GM18868 (cell line): ENCODE measurements around the gene ZNF286A.
"Not testable (repeated sequence)": the region's sequence is repeated elsewhere in the genome, so short reads cannot be mapped to it uniquely, and the experiment has no call there.

Experiments
- ATAC-seq: cut with Tn5 transposase; IDR thresholded peaks from one replicate; pipeline ENCODE4 v1.9.1; 2021; ENCODE audit warnings: mild to moderate bottlenecking, moderate library complexity; ENCODE audit not compliant: unreplicated experiment

The ZNF286A gene

DNA sequence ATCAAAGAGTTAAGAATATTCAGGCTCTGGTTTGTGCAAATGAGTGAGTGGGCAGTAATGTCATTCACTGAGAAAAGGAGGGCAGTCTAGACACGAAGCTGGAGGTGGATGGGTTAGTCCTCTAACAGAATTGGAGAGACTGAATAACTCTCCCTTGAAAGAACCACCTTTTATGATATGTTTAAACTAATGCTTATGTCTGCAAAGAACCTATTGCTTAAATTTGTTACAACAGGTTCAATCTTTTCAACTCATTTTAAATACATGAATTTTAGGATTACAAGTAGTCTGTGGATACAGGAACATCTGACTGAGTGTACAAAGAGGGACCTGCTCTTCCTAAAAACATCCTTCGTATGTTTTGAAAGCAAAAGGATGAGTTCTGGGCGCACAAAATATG, 585 bp upstream of the ZNF286A start:
- peak; percentile 4 for ATAC-seq

DNA sequence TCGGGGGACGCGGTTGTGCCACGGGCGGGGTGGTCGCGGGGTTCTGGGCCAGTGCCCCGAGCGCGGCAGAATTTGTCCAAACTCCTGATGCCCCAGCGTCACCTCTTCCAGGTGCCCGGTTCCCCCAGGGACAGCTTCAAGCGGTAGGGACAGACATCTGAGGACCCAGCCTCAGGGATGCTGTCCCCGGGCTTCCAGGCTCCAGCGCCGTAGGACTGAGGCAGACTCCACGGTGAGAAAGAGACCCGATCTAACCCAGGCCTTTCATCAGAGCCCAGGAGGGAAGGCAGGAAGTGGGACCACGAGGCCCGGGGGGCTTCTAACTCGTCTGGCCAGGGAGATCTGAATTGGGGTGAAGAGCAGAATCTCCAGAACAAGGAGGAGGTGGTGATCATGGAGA, 385 bp downstream of the ZNF286A start:
- peak; percentile 1 for ATAC-seq

DNA sequence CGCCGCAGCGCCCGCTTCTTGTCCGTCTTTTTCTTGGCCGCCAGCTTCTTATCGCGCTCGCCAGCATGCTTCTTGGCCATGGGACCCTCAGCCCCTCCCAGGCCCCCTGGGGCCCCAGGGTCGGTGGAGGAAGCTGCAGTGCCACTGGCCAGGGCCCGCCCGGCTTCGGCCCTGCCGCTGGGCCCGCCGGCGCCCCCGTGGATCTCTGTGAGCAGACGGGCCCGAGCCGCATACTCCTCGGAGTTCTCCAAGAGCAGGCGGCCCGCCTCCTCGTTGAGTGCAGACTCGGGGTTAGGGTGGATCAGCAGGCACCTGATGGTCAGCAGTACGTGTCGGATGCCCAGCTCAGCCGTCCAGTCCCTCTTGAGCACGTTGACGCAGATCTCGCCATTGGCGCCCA, 4.7 kb downstream of the ZNF286A start:
- not testable (repeated sequence) for ATAC-seq

DNA sequence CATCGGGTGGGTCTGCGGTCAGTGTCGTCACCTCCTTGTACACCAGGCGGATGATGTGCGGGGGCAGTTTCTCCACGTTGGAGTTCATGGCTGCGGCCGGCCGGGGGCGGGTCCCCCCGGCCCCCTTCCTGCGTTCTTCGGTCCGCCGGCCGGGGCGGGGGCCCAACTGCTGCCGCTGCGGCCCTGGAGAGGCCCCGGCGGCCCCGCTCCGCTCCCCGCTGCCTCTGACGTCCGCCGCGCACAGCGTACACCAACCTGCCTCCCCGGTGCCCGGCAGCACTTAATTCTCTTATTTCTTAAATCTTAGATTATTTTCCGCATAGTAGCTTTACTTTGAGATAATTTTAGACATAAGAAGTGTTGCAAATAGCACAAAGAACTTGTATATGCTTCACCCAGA, 5.3 kb downstream of the ZNF286A start:
- not testable (repeated sequence) for ATAC-seq

DNA sequence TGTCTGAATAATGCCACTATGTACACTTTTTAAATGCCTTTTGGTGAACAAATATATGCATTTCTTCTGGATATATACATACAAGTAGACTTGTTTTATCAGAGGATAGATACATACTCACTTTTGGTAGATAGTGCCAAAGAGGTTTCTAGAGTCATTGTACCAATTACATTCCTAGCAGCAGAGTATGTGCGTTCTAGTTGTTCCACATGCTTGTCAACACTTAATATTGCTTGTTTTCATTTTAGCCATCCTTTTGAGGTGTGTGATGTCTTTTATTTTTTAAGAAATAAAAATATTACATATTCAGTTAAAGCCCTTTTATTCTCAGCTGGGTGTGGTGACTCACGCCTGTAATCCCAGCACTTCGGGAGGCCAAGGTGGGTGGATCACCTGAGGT, 9.3 kb downstream of the ZNF286A start:
- ATAC-seq, result not testable (repeated sequence)

DNA sequence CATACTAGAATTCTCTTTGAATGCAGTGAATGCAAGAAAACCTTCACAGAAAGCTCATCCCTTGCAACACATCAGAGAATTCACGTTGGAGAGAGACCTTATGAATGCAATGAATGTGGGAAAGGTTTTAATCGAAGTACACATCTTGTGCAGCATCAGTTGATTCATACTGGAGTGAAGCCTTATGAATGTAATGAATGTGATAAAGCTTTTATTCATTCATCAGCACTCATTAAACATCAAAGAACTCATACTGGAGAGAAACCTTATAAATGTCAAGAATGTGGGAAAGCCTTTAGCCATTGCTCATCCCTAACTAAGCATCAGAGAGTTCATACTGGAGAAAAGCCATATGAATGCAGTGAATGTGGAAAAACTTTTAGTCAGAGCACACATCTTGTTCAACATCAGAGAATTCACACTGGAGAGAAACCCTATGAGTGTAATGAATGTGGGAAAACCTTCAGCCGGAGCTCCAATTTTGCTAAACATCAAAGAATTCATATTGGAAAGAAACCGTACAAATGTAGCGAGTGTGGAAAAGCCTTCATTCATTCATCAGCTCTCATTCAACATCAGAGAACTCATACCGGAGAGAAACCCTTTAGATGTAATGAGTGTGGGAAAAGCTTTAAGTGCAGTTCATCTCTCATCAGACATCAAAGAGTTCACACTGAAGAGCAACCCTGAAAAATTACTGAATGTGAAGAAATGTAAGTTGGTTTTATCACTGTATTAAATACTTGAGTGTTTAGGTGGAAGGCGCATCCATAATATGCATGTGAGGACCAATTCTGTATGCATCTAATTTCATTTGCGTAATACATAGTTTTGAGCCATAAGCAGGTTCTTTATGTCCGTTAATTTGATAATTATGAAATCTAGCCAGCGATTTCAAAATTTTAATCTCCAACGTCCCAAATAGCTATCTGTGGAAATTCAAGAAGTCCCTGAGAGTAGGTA, 17.3 kb downstream of the ZNF286A start:
- not testable (repeated sequence) for ATAC-seq

DNA sequence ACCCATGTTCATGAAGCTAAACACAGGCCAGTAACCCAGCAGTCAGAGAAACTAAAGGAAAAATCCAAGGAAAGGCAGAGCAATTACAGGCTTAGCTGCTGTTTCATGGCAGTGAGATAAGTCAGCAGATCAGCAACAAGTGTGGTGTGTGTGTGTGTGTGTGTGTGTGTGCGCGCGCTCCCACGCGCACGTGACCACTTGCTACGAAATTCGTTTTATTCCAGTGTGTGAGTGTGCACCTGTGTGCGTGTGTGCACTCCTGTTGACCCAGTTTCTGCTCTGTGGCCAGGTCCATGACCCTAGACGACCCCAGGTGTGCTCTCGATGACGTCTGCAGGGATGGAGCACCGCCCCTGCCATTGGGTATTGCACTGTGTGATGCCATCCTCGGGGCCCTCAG, 31.0 kb downstream of the ZNF286A start:
- ATAC-seq, result not testable (repeated sequence)

DNA sequence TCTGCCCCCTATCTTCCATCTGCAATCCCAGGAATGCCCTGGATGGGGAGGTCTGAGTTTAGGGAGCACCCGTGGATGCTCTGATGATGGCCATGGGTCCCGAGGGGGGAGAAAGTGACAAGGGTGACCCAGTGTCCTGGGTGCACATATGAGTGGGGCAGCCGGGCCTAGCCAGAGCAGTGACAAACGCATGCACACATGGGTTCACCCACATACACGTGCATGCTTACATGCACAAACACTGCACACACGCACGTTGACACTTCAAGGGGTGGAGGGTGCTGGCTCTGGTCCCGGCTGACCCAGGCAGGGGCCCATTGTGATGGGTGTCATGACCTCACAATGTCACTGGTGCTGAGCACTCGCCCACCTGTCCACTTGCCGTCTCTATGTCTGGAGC, 32.3 kb downstream of the ZNF286A start, which contains the start of gene TBC1D26:
TBC1D26 (plus strand) TSS at position 384 of the 400 bp plus-strand sequence. CDS start 3,066 bp downstream, outside the sequence.
- not testable (repeated sequence) for ATAC-seq

DNA sequence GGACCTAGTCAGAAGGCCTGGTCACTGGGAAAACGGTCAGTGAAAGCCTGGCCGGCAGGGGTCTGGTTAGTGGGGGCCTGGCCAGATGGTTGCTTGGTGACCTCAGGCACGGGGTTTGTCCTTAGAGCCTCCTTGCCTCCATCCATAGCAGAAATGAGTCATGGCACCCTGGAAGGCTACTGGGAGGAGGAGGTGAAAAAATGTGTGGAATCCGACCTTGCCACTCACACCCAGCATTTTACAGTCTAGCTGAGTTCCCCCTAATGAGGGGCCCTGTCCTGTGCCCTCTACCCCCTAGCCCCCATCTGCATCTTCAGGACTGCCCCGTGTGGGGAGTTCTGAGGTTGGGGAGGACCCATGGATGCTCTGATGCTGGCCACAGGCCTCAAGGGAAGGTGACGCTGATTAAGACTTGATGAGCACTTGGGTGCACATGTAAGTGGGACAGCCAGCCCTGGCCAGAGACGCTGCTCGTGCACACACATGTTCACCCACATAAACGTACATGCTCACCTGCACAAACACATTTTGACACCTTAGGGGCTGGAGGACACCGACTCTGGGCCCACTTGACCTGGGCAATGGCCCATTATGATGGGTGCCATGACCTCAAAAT, 33.7 kb downstream of the ZNF286A start:
- ATAC-seq, result not testable (repeated sequence)

DNA sequence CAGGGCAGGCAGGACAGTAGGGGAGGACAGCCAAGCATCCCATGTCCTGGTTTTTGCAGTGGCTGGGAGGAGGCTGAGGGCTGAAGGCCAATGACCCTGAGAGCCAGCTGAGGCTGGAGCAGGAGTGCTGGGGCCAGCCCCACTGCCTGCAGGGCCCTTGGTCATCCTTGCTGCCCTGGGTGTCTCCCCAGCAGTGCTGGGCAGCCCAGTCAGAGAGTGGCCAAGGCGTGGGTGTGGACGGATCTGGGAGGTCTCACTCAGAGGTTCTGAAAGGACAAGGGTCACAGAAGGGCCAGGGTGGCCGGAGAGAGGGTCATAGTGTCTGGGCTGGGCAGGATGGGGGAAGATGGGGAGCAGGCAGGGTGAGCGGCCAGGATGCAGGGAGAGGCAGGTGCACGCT, 37.0 kb downstream of the ZNF286A start:
- not testable (repeated sequence) for ATAC-seq

DNA sequence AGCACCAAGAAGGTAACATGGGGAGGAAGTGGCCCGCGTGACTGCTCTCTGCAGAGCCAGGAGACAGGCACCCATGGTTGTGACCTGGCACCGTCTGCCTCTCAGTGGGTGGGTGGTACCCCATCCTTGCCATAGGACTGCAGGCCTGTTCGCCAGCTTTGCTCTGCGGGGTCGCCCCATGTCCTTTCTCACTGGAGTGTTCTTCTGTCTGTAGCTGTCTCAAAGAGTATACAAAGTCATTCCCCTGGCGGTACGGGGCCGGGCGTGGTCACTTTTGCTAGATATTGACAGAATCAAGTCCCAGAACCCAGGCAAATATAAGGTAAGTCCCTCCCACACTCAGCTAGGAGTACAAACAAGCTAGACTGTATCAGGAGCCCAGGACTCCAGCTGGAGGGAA, 38.5 kb downstream of the ZNF286A start:
- no peak for ATAC-seq

DNA sequence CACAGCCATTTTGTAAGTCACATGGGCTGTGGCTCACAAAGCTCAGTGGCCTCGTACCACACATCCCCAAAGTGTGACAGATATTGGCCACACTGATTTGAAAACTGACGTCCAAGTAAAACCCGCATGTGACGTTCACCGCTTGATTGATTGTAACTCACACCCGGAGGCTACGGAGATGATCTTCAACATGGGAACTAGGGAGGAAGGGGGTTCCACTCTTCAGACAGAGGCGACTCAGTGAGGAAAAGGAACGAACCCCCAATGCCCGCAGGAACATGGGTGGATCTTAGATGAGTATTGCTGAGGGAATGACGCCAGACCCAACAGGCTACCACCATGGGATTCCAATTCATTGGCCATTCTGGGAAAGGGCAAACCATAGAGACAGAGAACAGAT, 39.7 kb downstream of the ZNF286A start:
- ATAC-seq, result not testable (repeated sequence)

DNA sequence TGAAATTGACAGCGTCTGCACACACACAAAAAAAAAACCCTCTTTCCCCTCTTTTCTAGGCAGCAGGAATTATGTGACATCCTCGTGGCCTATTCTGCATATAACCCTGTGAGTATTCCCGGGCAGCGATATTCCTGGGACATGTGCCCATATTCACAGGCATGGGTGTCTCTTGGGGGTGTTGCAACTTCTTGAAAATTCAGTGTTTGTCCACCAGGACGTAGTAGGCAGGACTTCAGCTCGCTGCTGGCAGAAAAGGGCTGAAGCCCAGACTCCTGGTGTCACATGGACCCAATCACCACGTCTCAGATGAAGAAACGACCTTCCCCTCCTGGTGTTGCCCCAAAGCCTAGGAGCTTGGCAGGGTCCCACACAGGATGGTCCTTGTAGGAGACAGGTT, 40.5 kb downstream of the ZNF286A start:
- ATAC-seq, result not testable (repeated sequence)

DNA sequence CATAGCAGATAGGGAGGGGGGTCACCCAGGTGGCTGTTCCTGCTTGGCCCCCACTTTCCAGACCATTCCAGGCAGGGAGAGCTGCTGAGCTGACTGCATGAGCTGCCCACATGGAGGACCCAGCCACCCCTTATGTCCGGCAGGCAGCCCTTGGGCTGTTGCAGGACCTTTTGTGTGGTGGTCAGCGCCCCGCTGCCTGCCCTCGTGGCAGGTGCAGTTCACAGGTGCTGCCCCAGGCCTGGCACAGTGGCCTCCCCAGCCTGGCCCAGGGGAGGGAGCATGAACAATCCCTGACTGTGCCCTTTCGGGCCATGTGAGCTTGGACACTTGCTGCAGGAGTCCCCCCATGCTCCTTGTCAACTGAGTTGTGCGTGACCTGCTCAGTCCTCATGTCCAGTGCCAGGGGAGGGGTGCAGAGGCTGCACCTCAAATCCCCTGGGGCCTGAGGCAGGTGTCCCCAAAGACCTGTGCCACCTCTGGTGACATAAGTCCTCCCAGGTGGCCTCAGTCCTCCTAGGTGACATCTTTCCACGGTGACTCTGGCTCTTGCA, 41.1 kb downstream of the ZNF286A start:
- no peak for ATAC-seq

DNA sequence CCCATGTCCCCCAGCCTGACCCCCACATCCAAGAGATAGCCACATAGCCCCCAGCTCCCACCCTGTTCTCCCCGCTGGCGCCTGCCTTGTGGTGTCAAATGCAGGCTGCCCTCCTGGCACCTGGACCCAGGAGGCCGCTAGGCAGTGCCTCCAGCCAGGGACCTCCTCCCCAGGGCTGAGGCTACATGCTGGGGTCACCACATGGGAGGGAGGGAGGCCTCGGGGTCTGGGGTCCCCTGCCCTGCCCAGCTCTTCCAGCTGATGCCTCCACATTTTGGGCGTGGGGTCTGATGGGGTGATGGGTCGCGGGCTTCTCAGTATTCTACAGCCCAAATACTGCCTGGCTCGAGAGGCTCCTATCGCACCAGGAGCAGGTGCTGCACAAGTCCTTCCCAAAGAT, 42.1 kb downstream of the ZNF286A start:
- no peak for ATAC-seq

DNA sequence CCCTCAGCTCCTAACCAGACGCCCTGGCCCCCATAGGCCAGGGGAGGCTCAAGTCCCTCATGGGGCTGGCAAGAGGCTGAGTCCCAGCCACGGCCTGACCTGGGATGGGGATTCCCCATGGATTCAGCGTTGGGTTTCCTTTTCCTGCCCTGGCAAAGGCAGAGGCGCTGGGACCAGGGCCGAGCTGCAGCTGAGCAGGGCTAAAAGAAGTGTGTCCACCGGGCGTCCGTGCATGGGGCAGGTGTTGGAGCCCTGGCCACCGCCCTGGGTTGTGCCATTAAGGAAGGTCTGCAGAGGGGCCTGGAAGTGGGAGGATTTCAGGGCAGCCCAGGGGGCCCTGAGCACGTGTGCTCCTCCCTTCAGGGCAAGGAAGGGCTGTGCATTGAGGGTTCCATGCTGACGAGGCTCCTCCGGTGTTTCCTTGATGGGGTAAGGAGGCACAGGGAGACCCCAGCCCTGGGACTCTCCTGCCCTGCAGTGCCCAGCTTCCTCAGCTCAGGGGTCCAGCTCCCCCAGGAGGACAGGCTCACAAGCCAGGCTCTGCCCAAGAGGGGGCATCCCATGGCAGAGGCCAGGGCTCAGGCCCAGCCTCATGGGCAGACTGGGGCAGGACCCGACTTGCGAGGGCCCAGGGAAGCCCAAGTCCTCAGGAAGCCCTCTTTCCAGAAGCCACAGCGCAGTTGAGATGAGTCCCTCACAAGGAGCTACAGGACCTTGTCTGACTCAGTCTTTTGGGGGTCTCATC, 42.7 kb downstream of the ZNF286A start:
- ATAC-seq, result no peak

DNA sequence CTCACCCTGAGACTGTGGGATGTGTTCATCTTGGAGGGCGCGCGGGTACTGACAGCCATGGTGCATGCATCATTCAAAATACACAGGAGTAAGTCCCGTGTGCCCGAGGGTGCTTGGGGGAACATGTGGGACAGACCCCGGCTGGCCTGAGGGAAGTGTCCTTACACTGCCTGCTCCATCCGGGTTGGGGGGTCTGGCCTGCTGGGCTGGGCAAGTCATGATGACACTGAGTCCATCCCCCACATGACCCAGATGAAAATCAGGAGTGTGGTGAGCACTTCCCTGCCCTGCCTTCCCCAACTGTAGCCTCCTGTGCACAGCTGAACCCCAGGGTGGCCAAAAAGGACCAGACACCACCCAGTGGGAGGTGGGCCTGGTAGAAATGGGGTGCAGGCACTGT, 43.4 kb downstream of the ZNF286A start:
- ATAC-seq, result no peak

DNA sequence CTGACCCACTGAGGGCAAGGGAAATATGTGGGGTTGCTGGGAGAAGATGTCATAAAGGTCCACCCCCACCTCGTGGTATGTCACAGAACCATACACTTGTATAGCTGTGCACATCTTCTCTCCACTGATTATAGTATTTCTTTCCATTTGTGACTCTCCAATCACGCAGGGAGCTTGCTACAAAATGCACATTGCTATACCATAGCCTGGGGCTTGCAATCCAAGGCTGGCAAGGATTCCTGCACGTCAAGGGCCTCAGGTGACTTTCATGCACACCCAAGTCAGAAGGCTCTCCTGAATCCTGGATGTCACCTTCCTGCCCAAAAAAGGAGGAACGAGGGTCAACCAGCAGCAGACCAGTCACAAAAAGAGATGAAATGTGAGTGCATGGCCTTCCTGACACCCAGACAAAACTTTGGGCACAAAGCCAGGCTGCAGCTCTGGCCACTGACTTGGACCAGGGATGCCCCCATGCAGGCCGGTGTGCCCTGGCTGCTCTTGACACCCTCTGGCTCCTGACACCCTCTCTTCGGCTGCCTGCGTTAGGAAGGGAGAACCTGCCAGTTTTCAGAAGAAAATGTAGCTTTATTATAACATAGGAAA, 44.6 kb downstream of the ZNF286A start:
- no peak for ATAC-seq

DNA sequence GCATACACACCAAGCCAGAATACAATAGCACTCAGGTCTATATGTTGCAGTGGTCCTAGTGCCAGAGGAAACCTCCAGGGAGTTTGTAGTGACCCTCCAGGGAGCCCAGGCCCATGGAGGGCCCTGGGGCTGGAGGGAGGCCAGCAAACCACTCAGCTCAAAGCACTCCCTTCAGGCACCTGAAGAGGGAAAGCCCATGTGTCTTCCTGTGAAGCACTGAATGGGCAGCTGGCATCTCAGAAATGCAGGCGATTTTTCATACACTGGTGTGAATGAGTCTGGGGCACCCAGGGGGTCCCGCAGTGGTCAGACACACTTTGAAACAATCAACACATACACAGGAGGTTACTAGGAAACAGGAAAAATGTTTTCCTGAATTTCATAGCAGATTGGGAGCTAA, 45.3 kb downstream of the ZNF286A start:
- ATAC-seq, result no peak

DNA sequence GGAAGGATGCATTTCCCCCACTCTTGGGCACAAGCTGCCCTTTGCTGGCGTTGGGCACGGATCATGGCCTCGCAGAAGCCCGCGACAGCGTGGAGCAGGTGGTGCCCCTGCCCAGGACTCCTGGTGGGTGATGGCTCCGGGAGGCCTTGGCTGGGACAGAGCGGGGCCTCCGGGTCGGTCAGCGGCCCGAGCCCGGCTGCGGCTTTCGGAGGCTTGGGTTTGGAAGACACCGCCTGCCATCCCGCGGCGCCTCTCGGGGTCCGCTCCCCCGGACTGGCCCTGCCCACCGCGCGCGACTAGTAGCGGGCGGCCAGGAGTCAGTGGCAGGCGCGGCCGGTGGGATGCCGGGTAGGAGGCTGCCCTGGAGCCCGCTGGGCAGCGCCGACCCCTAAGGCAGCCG, 49.9 kb downstream of the ZNF286A start:
- not testable (repeated sequence) for ATAC-seq
